BJ (cell line): ENCODE data around the gene NUDCD3. TPM values are rescaled to one million over a fixed set of nuclear protein-coding genes. Genes with fewer than 3 reads are reported as not detected.

ENCODE experiments used
- CTCF ChIA-PET: fragments of 350-600 bp; formaldehyde crosslinking; extraction: SDS; loops from one replicate; lab custom pipeline; 2021; ENCODE audit warnings: antibody characterized with exemption, inconsistent platforms; lab: Yijun Ruan, JAX
- POLR2A ChIA-PET: fragments of 300-600 bp; sonication (Branson Sonifier 250); formaldehyde crosslinking; extraction: SDS; loops from one replicate; lab custom pipeline; 2021; ENCODE audit warnings: antibody characterized with exemption; lab: Charles Lee
- DNase-seq: peaks from one replicate; pipeline ENCODE4 v3.0.0-alpha.2; 2011; ENCODE audit warnings: low read depth
- H3K27me3 ChIP-seq: 2 replicates; pipeline ENCODE4 v1.6.0; 2011; ENCODE audit warnings: low read length; ENCODE audit not compliant: control insufficient read depth, insufficient read depth
- H3K36me3 ChIP-seq: 2 replicates; pipeline ENCODE4 v1.5.1; 2011; ENCODE audit warnings: low read length; ENCODE audit not compliant: control insufficient read depth, insufficient read depth
- H3K4me3 ChIP-seq: 2 replicates; pipeline ENCODE4 v1.5.1; 2011; ENCODE audit warnings: low read depth, mild to moderate bottlenecking, control low read depth, low read length
- polyA plus RNA-seq: library from polyadenylated mRNA; depleted of rRNA; stranded (reverse); fragments of >200 nt; gene quantifications from 2 replicates; pipeline ENCODE4 v1.2.3, GENCODE V29; 2011
- TF ChIP-seq, protein P1 (sequence below): IDR thresholded peaks from 2 replicates; pipeline ENCODE4 v1.5.1; 2011; ENCODE audit warnings: low read depth, mild to moderate bottlenecking, control low read depth, inconsistent platforms, low read length, moderate library complexity; ENCODE audit not compliant: insufficient read depth

The NUDCD3 gene
- polyA plus RNA-seq, 1 experiment = 82.8 TPM

DNA sequence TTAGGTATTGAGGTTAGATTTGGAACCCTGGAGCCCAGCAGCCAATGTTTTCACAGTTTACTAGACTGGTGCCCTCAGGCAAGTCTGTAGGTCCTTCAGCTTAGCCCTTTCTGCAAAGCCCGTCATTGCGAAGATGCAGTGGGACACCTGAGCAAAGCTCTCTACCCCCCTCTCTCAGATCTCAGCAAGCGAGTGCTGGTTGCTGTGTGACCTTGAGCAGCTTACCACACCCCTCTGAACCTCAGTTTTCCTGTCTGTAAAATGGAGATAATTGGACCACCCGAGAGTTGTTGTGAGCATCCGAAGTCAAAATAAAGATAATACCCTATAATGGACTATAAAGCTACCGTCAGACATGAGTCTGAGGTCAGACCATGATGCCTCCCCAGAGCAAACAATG is 47.0 kb upstream of the NUDCD3 start:
- TF ChIP-seq, protein P1, sequence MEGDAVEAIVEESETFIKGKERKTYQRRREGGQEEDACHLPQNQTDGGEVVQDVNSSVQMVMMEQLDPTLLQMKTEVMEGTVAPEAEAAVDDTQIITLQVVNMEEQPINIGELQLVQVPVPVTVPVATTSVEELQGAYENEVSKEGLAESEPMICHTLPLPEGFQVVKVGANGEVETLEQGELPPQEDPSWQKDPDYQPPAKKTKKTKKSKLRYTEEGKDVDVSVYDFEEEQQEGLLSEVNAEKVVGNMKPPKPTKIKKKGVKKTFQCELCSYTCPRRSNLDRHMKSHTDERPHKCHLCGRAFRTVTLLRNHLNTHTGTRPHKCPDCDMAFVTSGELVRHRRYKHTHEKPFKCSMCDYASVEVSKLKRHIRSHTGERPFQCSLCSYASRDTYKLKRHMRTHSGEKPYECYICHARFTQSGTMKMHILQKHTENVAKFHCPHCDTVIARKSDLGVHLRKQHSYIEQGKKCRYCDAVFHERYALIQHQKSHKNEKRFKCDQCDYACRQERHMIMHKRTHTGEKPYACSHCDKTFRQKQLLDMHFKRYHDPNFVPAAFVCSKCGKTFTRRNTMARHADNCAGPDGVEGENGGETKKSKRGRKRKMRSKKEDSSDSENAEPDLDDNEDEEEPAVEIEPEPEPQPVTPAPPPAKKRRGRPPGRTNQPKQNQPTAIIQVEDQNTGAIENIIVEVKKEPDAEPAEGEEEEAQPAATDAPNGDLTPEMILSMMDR = no peak
- ChIA-PET CTCF (interaction anchor here (1.3 kb wide), 1 partner anchor 13 kb away, joined by 3 read pairs; no protein-coding TSS in a partner anchor), POLR2A (no interaction called here)
- H3K27me3 ChIP-seq = no peaks in the 10 kb centered on the region; the same call in 1 of the 2 replicates
- no peak overlapping the region for H3K4me3 ChIP-seq
- H3K36me3 ChIP-seq = no peaks in the 10 kb centered on the region
- DNase-seq = no peak

DNA sequence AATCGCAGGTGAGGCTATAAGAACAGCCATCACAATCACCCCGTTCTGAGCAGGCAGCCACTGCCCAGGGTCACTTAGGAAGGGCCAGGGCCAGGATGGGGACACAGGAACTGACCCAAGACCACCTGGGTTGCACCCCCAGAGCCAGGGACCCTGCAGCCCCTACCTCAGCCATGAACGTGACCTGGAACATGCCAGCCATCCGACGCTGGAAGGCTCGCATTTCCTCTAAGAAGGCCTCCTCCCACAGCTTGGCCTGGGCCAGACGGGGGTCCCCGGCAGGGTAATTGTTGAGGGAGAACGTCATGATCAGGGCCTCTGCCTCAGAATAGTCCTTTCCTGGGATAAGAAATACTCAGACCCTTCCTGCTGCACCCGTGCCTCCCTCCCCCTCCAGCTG is 45.6 kb upstream of the NUDCD3 start:
- no peaks in the 10 kb centered on the region; the same call in 1 of the 2 replicates for H3K27me3 ChIP-seq
- POLR2A ChIA-PET = no interaction called here
- no peaks in the 10 kb centered on the region for H3K36me3 ChIP-seq
- DNase-seq = no peak
- TF ChIP-seq, protein P1 = no peak
- no peak overlapping the region for H3K4me3 ChIP-seq
- CTCF ChIA-PET = interaction anchor here (1.3 to 1.4 kb wide), 2 partner anchors 8 to 11 kb away, joined by 3 to 4 read pairs; no protein-coding TSS in a partner anchor

DNA sequence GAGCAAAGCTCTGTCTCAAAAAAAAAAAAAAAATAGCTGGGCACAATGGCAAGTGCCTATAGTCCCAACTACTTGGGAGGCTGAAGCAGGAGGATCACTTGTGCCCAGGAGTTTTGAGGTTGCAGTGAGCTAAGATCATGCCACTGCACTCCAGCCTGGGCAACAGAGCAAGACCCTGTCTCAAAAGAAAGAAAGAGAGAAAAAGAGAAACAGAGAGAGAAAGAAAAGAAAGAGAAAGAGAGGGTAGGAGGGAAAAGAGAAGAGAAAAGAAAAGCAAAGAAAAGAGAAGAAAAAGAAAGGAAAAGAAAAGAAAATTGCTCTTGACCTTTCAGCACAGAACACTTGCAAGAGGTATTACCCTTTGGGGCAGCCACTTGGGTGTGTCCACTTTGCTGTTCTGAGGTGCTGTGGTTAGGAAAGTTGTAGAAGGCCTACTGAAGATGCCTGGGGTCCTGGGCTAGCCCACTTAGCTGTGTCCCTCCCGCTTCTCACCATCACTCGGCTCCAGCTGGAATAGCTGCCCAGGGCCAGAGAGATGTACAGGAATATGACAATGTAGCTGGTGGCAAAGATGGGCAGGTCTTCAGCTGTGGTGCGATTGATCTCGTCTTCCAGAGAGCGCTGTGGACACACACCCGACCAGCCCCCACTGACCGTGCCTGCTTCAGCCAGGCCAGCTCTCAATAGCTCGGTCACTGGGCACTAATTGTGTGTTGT is 45.0 kb upstream of the NUDCD3 start:
- DNase-seq = no peak
- ChIA-PET CTCF (interaction anchor here (0.7 to 1.6 kb wide), 7 partner anchors 9 to 319 kb away, joined by 3 to 6 read pairs (median 4); no protein-coding TSS in a partner anchor), POLR2A (interaction anchor here (0.7 kb wide), 1 partner anchor 277 kb away, joined by 10 read pairs; no protein-coding TSS in a partner anchor)

DNA sequence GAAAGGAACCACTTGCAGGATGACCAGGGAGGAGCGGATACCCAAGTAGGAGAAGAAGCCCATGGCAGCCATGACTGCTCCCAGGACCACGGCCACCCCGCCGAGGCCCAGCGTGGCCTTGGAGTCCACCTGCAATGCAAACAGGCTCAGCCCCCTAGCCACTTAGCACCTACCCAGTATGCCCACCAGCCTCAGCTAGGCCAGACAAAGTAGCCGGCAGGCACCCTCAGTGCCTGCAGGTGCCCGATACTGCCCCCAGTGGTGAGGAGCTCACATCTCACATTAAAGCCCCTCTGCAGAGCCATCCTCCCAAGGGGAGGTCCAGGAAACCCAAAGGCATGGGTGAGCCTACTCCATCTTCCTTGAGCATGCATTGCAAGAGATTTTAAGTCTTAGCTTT is 44.0 kb upstream of the NUDCD3 start:
- POLR2A ChIA-PET = no interaction called here
- CTCF ChIA-PET = interaction anchor here (0.8 to 1.6 kb wide), 10 partner anchors 10 to 294 kb away, joined by 3 to 6 read pairs (median 4); no protein-coding TSS in a partner anchor
- TF ChIP-seq, protein P1 = peak; percentile 55
- Histone ChIP-seq H3K27me3 (no peaks in the 10 kb centered on the region), H3K36me3 (no peaks in the 10 kb centered on the region), H3K4me3 (no peak overlapping the region)
- DNase-seq = no peak

More for the DNA sequence above, 45.0 kb upstream of the NUDCD3 start:
- Histone ChIP-seq H3K4me3 (no peak overlapping the region), H3K36me3 (no peaks in the 10 kb centered on the region), H3K27me3 (no peaks in the 10 kb centered on the region; the same call in 1 of the 2 replicates)
- TF ChIP-seq, protein P1 = no peak

DNA sequence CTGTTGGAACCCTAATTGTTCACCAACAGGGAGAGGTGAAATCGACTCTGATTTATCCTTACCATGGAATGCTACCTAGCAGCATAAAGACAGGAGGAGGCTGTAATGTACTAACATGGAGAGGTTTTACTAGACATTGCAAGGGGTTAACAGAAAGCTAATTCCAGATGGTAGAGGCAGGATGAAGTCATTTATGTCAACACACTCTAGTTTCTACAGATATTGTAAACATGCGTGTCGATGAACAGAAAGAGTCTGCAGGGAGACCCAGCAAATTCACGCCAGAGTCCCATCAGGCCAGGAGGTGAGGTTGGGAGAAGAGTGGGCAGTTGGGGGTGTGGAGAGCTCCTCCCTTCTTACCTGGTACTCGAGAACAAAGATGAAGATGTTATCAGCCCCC is 43.6 kb upstream of the NUDCD3 start:
- POLR2A ChIA-PET = no interaction called here
- Histone ChIP-seq H3K4me3 (no peak overlapping the region), H3K27me3 (no peaks in the 10 kb centered on the region), H3K36me3 (no peaks in the 10 kb centered on the region)
- DNase-seq = no peak
- TF ChIP-seq, protein P1 = no peak
- CTCF ChIA-PET = interaction anchor here (0.8 to 1.6 kb wide), 8 partner anchors 11 to 294 kb away, joined by 3 to 6 read pairs (median 3); no protein-coding TSS in a partner anchor
